Activated T-cell treated with anti-CD3 and anti-CD28 coated beads, Interleukin-2, amount 50 U/mL, for 72 hours (primary cell): ENCODE data around the gene COPA. TPM values are rescaled to one million over a fixed set of nuclear protein-coding genes. Genes with fewer than 3 reads are reported as not detected.

Experiments
- ATAC-seq, 2 donors: fragments of 150-1000 bp; cut with Tn5 transposase; replicated peaks in 1 of 2; 2 replicates each; pipeline ENCODE4 v1.10.0; 2021; ENCODE audit warnings: moderate library complexity in 2 of 2, mild to moderate bottlenecking in 1 of 2
- DNase-seq, 2 donors: peaks; one replicate each; pipeline ENCODE4 v3.0.0; 2021 to 2022; ENCODE audit warnings: mixed read lengths in 1 of 2
- H3K27ac Mint-ChIP-seq: one replicate; pipeline ENCODE4 v1.8.0; 2022; ENCODE audit warnings: mild to moderate bottlenecking, moderate library complexity, mixed read lengths
- H3K27me3 Mint-ChIP-seq: one replicate; pipeline ENCODE4 v1.8.0; 2022; ENCODE audit warnings: low read depth, mixed read lengths
- H3K36me3 Mint-ChIP-seq, 2 donors: one replicate each; pipeline ENCODE4 v1.8.0; 2022; ENCODE audit warnings: mixed read lengths in 2 of 2, mild to moderate bottlenecking in 1 of 2; ENCODE audit not compliant: insufficient read depth in 2 of 2
- H3K4me1 Mint-ChIP-seq: one replicate; pipeline ENCODE4 v1.8.0; 2022; ENCODE audit warnings: low read depth, mixed read lengths
- H3K4me3 Mint-ChIP-seq, 2 donors: one replicate each; pipeline ENCODE4 v1.8.0; 2022; ENCODE audit warnings: mild to moderate bottlenecking in 2 of 2, mixed read lengths in 2 of 2, moderate library complexity in 2 of 2
- H3K9me3 Mint-ChIP-seq, 2 donors: one replicate each; pipeline ENCODE4 v1.8.0; 2022; ENCODE audit warnings: mixed read lengths in 2 of 2
- total RNA-seq, 2 donors: library from RNA; stranded (reverse); gene quantifications; one replicate each; pipeline ENCODE4 v1.2.3, GENCODE V29; 2022

COPA gene
- total RNA-seq, 2 donors from 2014 or later: 198 to 201 TPM

DNA sequence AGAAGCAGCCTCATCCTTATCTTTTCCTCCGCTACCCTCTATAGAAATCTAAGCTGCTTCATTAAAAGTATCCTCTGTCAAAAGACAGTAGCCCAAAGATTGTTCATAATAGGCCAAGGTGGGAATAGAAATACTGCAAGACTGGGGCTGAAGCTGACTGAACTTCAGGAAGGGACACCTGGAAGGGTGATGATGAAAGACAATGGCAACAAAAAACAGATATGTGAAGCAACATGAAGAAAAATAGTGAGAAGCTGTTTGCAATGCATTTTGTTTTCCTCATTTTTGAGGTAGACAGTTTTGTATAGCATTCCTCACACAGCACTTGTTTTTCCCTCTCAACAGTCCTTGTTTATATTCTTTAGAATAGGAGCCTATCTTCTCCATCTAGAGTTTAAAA lies 97.6 kb downstream of the COPA start:
- H3K4me1 Mint-ChIP-seq: peaks cover 16% of the 10 kb centered on the region
- peaks cover 4 to 6% of the 10 kb centered on the region in 2 donors for H3K36me3 Mint-ChIP-seq
- H3K4me3 Mint-ChIP-seq: no peak overlapping the region
- DNase-seq: no peak
- no peak for ATAC-seq
- H3K9me3 Mint-ChIP-seq: no peaks in the 10 kb centered on the region
- peak overlapping the region; percentile 70 for H3K27ac Mint-ChIP-seq
- no peaks in the 10 kb centered on the region for H3K27me3 Mint-ChIP-seq

DNA sequence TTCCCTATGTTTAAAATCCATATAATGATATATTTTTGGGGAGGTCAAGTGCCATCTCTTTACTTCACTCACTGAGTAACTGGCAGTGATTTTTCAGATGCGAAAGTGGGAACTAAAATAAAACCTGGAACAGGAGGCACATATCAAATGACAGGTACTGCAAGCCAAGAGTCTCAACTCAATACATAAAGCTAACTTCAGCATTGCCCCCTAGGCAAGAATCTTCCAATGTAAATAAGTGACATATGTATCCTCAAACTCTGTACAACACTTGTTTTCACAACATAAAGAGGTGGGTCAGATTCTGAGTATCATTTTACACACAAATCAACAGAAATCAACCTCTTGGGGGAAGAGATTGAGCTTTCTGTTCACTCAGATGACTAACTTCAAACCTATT lies 98.8 kb downstream of the COPA start:
- Mint-ChIP-seq H3K36me3 (peaks cover 9 to 10% of the 10 kb centered on the region in 2 donors), H3K27me3 (no peaks in the 10 kb centered on the region), H3K27ac (no peak overlapping the region), H3K4me3 (no peak overlapping the region), H3K4me1 (peaks cover 16% of the 10 kb centered on the region), H3K9me3 (no peaks in the 10 kb centered on the region)
- ATAC-seq (no peak), DNase-seq (no peak)

DNA sequence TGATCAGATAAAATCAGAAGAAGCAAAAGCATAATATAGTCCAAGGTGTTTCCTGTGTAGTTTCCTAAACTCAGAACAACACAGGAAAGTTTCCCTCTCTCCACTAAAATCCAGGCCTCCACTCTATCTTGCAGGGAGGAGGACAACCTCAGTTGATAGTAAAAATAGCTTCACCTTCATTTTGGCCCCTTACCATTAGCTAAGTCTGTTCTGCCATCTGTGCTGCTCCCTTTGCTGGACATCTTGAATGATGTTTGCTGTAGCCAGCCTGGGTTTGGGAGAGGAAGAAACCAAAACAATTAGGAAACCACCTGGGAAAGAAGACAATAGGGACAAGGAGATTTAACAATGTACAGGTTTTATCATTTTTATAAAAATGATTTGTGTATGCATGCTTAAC lies 99.3 kb downstream of the COPA start:
- Mint-ChIP-seq H3K9me3 (no peaks in the 10 kb centered on the region), H3K27me3 (no peaks in the 10 kb centered on the region), H3K36me3 (peaks cover 9 to 13% of the 10 kb centered on the region in 2 donors), H3K4me1 (peaks cover 16% of the 10 kb centered on the region), H3K27ac (no peak overlapping the region), H3K4me3 (no peak overlapping the region)
- no peak for ATAC-seq
- DNase-seq: no peak

GRCh38 chr1:160239582-160240299 lies 103.3 kb downstream of the COPA start:
- no peaks in the 10 kb centered on the region for H3K9me3 Mint-ChIP-seq
- peaks cover 12 to 18% of the 10 kb centered on the region in 2 donors for H3K36me3 Mint-ChIP-seq
- no peaks in the 10 kb centered on the region for H3K27me3 Mint-ChIP-seq
- H3K4me1 Mint-ChIP-seq: peaks cover 10% of the 10 kb centered on the region
- no peak overlapping the region for H3K27ac Mint-ChIP-seq
- ATAC-seq (no peak), DNase-seq (no peak)
- H3K4me3 Mint-ChIP-seq: no peak overlapping the region

Other genes starting within 250 kb of the COPA start
- gene IGSF8, start 244.6 kb downstream of the COPA start, total RNA-seq: 10 to 100 TPM; 26.3 to 32.0 TPM
- gene ATP1A2, start 227.5 kb downstream of the COPA start, total RNA-seq: not detected
- not detected for gene ATP1A4, start 191.6 kb downstream of the COPA start, total RNA-seq
- not detected for gene CASQ1, start 152.7 kb downstream of the COPA start, total RNA-seq
- gene PEA15, start 137.9 kb downstream of the COPA start, total RNA-seq: 10 to 100 TPM; 28.3 to 32.8 TPM
- gene DCAF8, start 80.7 kb downstream of the COPA start, total RNA-seq: 100 to 1,000 TPM; 246 to 280 TPM
- gene PEX19, start 58.1 kb downstream of the COPA start, total RNA-seq: 10 to 100 TPM; 48.8 to 49.1 TPM
- 10 to 100 TPM; 65.2 to 66.3 TPM for gene NCSTN, start 133 bp upstream of the COPA start, total RNA-seq
- under 1 TPM; 0.32 to 0.60 TPM for gene NHLH1, start 23.8 kb upstream of the COPA start, total RNA-seq
- under 1 TPM; 0.28 to 0.55 TPM for gene VANGL2, start 57.3 kb upstream of the COPA start, total RNA-seq
- gene SLAMF6, start 180.0 kb upstream of the COPA start, total RNA-seq: 10 to 100 TPM; 41.6 to 48.8 TPM
- gene CD84, start 236.2 kb upstream of the COPA start, total RNA-seq: 10 to 100 TPM; 10.2 to 16.0 TPM